ENCODE data around the gene FRMD5. TPM values are rescaled to one million over a fixed set of nuclear protein-coding genes. Genes with fewer than 3 reads are reported as not detected.

The FRMD5 gene
- polyA plus RNA-seq, 3 donors = not detected

- H3K36me3 Mint-ChIP-seq = no peaks in the 10 kb centered on the region
- H4K20me1 ChIP-seq (ENCODE audit: insufficient read depth, low read length) = no peaks in the 10 kb centered on the region
- H3K4me2 ChIP-seq (replicated peaks; ENCODE audit: extremely low read depth, low read length, poor library complexity, severe bottlenecking) = no peak overlapping the region
- H3K79me2 ChIP-seq (ENCODE audit: insufficient read depth, low read length) = no peaks in the 10 kb centered on the region
- no peaks in the 10 kb centered on the region for H3K4me1 ChIP-seq (ENCODE audit: control insufficient read depth in 1 of 2, insufficient read depth in 2 of 2, low read length in 2 of 2)
- no peaks in the 10 kb centered on the region for H3K9me3 Mint-ChIP-seq
- H2AFZ ChIP-seq (ENCODE audit: insufficient read depth, low read depth, low read length, poor library complexity, severe bottlenecking) = no peak overlapping the region
- no peak overlapping the region for H3K27ac ChIP-seq (ENCODE audit: low read depth in 1 of 2, low read length in 2 of 2)
- H3K4me3 Mint-ChIP-seq = no peak overlapping the region
- H3K9me3 ChIP-seq (replicated peaks in 1 of 2; ENCODE audit: control insufficient read depth in 1 of 2, insufficient read depth in 1 of 2, low read length in 2 of 2) = no peaks in the 10 kb centered on the region
- H3K4me3 ChIP-seq (replicated peaks in 1 of 3; ENCODE audit: low read depth in 2 of 3, low read length in 3 of 3) = no peak overlapping the region
- H3K4me1 Mint-ChIP-seq = no peaks in the 10 kb centered on the region
- H3K27me3 Mint-ChIP-seq (ENCODE audit: low read depth in 3 of 3) = peaks cover 4 to 10% (median 9%) of the 10 kb centered on the region in 3 donors
- H3K9ac ChIP-seq (ENCODE audit: insufficient read depth, low read length, poor library complexity, severe bottlenecking) = no peak overlapping the region
- H3K27me3 ChIP-seq (ENCODE audit: control insufficient read depth in 2 of 2, insufficient read depth in 2 of 2, low read length in 2 of 2) = no peaks in the 10 kb centered on the region
- intact Hi-C loops (cut with micrococcal nuclease) = no loop called here
- no peak for DNase-seq
- H3K36me3 ChIP-seq (replicated peaks in 1 of 2; ENCODE audit: control insufficient read depth in 1 of 2, insufficient read depth in 2 of 2, low read length in 2 of 2) = no peaks in the 10 kb centered on the region
- no peak overlapping the region for H3K27ac Mint-ChIP-seq
- TF ChIP-seq CTCF (IDR thresholded peaks at IDR 0.05) = no peak
- 82% methylated on average over 1 of the region's 4 CpGs for WGBS (ENCODE audit: insufficient coverage)
Measured at GRCh38 chr15:43923553-43923952, 271.5 kb downstream of the FRMD5 start.

- H3K36me3 ChIP-seq (replicated peaks in 1 of 2; ENCODE audit: control insufficient read depth in 1 of 2, insufficient read depth in 2 of 2, low read length in 2 of 2) = no peaks in the 10 kb centered on the region
- H3K27ac Mint-ChIP-seq = no peak overlapping the region
- no peaks in the 10 kb centered on the region for H3K79me2 ChIP-seq (ENCODE audit: insufficient read depth, low read length)
- H3K9me3 Mint-ChIP-seq = no peaks in the 10 kb centered on the region
- intact Hi-C loops (cut with micrococcal nuclease) = no loop called here
- peaks cover 7 to 13% (median 10%) of the 10 kb centered on the region in 3 donors for H3K27me3 Mint-ChIP-seq (ENCODE audit: low read depth in 3 of 3)
- no peaks in the 10 kb centered on the region for H3K36me3 Mint-ChIP-seq
- H3K27me3 ChIP-seq (ENCODE audit: control insufficient read depth in 2 of 2, insufficient read depth in 2 of 2, low read length in 2 of 2) = no peaks in the 10 kb centered on the region
- 100% methylated on average over 2 of the region's 4 CpGs for WGBS (ENCODE audit: insufficient coverage)
- no peaks in the 10 kb centered on the region for H3K4me1 Mint-ChIP-seq
- H3K27ac ChIP-seq (ENCODE audit: low read depth in 1 of 2, low read length in 2 of 2) = no peak overlapping the region
- H2AFZ ChIP-seq (ENCODE audit: insufficient read depth, low read depth, low read length, poor library complexity, severe bottlenecking) = no peak overlapping the region
- H3K4me3 Mint-ChIP-seq = no peak overlapping the region
- no peaks in the 10 kb centered on the region for H3K9me3 ChIP-seq (replicated peaks in 1 of 2; ENCODE audit: control insufficient read depth in 1 of 2, insufficient read depth in 1 of 2, low read length in 2 of 2)
- H3K9ac ChIP-seq (ENCODE audit: insufficient read depth, low read length, poor library complexity, severe bottlenecking) = no peak overlapping the region
- H3K4me2 ChIP-seq (replicated peaks; ENCODE audit: extremely low read depth, low read length, poor library complexity, severe bottlenecking) = no peak overlapping the region
- TF ChIP-seq CTCF (IDR thresholded peaks at IDR 0.05) = no peak
- no peaks in the 10 kb centered on the region for H3K4me1 ChIP-seq (ENCODE audit: control insufficient read depth in 1 of 2, insufficient read depth in 2 of 2, low read length in 2 of 2)
- no peak for DNase-seq
- H3K4me3 ChIP-seq (replicated peaks in 1 of 3; ENCODE audit: low read depth in 2 of 3, low read length in 3 of 3) = no peak overlapping the region
- no peaks in the 10 kb centered on the region for H4K20me1 ChIP-seq (ENCODE audit: insufficient read depth, low read length)
Measured at GRCh38 chr15:43922021-43922420, 273.1 kb downstream of the FRMD5 start.
